Stimulated activated CD8-positive, alpha-beta memory T cell treated with anti-CD3 and anti-CD28 coated beads, Interleukin-2, amount 100 ng/mL, for 1 hour (primary cell): ENCODE results near the gene FEM1A.
A peak's percentile ranks its signal among the peaks of the same experiment; 100 is the strongest.
"Not testable (repeated sequence)": the region's sequence is repeated elsewhere in the genome, so short reads cannot be mapped to it uniquely, and the experiment has no call there.

Source experiments
- DNase-seq, 2 donors: peaks; one replicate each; pipeline ENCODE4 v3.0.0-alpha.2; 2020; ENCODE audit warnings: low read depth in 2 of 2

FEM1A gene

GRCh38 chr19:4774136-4774535 lies 17.4 kb upstream of the FEM1A start:
- no peak for DNase-seq

DNA sequence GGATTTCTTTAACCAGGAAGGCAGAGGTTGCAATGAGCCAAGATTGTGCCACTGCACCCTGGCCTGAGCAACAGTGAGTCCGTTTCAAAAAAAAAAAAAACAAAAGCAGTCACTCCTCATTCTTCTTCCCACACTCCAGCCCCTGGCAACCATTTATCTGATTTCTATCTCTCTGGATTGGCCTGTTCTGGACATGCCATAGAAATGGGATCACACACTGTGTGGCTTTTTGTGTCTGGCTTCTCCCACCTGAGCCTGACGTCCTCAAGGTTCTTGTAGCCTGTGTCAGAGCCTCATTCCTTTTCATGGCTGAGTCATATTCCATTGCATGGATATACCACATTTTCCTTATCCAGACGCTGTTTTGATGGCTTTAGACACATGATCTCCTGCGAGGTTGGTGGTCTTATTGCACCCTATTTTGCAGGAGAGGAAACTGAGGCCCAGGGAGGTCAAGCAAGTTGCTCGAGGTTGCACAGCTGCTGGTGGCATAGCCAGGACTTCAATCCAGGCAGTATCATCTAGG lies 15.8 kb upstream of the FEM1A start:
- DNase-seq = no peak

- no peak for DNase-seq
Observed at GRCh38 chr19:4776436-4777211, 14.9 kb upstream of the FEM1A start.

DNA sequence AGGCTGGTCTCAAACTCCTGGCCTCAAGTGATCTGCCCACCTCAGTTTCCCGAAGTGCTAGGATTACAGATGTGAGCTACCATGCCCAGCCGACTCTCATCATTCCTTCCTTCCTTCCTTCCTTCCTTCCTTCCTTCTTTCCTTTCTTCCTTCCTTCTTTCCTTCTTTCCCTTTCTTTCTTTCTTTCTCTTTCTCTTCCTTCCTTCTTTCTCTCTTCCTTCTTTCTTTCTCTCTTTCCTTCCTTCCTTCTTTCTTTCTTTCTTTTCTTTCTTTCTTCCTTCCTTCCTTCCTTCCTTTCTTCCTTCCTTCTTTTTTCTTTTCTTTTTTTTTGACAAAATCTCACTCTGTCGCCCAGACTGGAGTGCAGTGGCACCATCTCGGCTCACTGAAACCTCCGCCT lies 13.4 kb upstream of the FEM1A start:
- DNase-seq = not testable (repeated sequence)

DNA sequence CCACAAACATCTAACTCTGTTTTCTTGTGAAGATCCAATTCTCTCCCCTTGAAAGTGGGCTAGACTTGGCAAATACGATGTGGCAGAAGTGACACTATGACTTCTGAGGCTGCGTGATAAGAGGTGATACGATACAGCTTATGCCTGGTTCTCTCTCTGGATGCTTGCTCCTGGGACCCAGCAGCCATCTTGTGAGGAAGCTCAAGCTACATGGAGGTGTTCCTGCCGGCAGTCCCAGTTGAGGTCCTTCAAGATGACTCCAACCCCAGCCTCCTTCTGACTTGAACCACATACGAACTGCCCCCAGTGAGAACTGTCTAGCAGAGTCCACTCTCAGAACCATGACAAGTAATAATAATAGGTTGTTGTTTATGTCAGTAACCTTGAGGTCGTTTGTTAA lies 10.7 kb upstream of the FEM1A start:
- DNase-seq = no peak

DNA sequence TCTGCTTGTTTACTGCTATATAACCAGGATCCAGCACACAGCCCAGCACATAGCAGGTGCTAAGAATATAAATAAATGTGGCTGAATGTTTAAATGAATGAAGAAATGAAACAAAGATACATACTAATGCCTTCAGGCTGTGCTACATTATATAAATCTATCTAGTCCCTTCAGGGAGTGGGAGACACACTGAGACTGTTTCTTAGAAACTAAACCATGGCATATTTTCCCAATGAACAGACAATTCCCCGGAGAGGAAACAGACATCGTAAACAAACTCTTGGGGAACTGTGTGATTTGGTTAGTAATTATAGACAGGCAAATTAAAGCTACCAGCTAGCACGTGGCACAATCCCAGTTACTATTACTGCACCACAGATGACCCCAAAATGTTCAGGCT lies 9.7 kb upstream of the FEM1A start:
- DNase-seq = no peak

DNA sequence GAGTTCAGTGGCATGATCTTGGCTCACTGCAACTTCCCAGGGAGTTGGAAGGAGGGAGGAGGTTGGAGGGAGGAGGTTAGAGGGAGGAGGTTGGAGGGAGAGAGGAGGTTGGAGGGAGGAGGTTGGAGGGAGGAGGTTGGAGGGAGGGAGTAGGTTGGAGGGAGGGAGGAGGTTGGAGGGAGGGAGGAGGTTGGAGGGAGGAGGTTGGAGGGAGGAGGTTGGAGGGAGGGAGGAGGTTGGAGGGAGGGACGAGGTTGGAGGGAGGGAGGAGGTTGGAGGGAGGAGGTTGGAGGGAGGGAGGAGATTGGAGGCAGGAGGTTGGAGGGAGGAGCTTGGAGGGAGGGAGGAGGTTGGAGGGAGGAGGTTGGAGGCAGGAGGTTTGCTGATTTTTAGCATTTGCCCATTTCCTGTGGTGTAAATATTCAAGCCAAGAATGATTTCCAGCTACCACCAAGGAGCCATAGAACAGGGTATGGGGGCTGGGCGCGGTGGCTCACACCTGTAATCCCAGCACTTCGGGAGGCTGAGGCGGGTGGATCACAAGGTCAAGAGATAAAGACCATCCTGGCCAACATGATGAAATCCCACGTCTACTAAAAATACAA lies 5.0 kb upstream of the FEM1A start:
- DNase-seq = not testable (repeated sequence)

DNA sequence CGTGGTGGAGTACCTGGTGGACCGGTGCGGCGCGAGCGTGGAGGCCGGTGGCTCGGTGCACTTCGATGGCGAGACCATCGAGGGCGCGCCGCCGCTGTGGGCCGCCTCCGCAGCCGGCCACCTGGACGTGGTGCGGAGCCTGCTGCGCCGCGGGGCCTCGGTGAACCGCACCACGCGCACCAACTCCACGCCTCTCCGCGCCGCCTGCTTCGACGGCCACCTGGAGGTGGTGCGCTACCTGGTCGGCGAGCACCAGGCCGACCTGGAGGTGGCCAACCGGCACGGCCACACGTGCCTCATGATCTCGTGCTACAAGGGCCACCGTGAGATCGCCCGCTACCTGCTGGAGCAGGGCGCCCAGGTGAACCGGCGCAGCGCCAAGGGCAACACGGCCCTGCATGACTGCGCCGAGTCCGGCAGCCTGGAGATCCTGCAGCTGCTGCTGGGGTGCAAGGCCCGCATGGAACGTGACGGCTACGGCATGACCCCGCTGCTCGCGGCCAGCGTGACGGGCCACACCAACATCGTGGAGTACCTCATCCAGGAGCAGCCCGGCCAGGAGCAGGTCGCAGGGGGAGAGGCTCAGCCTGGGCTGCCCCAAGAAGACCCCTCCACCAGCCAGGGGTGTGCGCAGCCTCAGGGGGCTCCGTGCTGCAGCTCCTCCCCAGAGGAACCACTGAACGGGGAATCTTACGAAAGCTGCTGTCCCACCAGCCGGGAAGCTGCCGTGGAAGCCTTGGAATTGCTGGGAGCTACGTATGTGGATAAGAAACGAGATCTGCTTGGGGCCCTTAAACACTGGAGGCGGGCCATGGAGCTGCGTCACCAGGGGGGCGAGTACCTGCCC lies 708 bp downstream of the FEM1A start:
- DNase-seq = not testable (repeated sequence)

- not testable (repeated sequence) for DNase-seq
Observed at GRCh38 chr19:4792866-4793195, 1.3 kb downstream of the FEM1A start.

DNA sequence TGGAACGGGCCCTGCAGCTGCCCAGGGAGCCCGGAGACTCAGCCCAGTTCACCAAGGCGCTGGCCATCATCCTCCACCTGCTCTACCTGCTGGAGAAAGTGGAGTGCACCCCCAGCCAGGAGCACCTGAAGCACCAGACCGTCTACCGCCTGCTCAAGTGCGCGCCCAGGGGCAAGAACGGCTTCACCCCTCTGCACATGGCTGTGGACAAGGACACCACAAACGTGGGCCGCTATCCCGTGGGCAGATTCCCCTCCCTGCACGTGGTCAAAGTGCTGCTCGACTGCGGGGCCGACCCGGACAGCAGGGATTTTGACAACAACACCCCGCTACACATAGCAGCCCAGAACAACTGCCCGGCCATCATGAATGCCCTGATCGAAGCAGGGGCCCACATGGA lies 1.7 kb downstream of the FEM1A start:
- DNase-seq = not testable (repeated sequence)

GRCh38 chr19:4794971-4795370 lies 3.4 kb downstream of the FEM1A start:
- DNase-seq = no peak

DNA sequence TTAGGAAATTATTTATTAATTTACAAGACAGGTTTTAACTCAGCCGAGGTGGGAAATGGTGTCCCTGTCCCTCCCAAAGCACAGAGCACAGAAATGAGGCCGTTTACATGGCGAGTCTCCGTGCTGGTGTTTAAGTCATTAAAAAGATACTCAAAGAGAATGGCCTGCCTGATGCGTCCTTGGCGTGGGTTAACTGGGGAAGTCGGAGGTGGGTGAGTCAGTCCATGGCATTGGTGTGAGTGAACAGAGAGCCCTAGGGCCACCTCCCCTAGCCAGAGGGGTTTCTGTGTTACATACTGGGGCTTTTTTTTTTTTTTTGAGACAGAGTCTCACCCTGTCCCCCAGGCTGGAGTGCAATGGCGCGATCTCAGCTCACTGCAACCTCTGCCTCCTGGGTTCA lies 3.9 kb downstream of the FEM1A start:
- DNase-seq = no peak

- DNase-seq = no peak
Observed at GRCh38 chr19:4800591-4801081, 9.1 kb downstream of the FEM1A start.

DNA sequence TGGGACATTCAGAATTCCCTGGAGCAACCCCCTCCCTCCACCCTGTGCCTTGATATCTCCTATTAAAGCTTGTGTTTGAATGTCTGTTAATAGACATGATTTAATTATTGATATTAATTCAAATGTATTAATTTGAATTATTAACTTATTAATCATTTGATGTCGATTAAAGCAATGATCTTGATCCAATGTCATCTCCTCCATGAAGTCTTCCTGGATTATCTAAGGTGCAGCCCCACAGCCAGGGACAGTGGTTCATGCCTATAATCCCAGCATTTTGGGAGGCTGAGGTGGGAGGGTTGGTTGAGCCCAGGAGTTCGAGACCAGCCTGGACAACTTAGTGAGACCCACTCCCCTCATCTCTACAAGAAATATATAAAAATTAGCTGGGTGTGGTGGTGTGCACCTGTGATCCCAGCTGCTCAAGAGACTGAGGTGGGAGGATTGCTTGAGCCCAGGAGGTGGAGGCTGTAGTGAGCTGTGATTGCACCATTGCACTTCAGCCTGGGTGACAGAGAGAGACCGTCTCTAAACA lies 9.6 kb downstream of the FEM1A start:
- DNase-seq = no peak

DNA sequence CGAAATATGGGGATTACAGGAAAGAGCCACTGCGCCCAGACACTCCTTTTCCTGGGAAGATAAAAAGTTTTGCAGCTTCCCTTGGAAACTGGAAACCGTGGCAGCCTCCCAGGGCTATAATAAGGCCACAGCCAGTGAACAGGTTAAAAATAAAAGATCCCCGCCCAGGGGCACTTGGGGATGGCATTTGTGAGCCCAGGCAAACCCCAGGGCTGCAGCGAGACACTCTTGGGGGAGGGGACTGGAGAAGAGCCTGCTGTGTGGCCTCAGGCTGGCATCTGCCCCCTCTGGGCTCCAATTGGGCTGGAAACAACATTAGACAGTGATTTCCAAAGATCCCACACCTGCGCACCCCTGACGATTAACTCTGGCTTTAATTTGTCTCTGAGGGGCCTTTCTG lies 11.2 kb downstream of the FEM1A start:
- DNase-seq = no peak

GRCh38 chr19:4803736-4804695 lies 12.5 kb downstream of the FEM1A start:
- peak in 1 of 2 donors; percentile 40 for DNase-seq

GRCh38 chr19:4805140-4805539 lies 13.6 kb downstream of the FEM1A start:
- not testable (repeated sequence) for DNase-seq

GRCh38 chr19:4806384-4806783 lies 14.8 kb downstream of the FEM1A start:
- no peak for DNase-seq

DNA sequence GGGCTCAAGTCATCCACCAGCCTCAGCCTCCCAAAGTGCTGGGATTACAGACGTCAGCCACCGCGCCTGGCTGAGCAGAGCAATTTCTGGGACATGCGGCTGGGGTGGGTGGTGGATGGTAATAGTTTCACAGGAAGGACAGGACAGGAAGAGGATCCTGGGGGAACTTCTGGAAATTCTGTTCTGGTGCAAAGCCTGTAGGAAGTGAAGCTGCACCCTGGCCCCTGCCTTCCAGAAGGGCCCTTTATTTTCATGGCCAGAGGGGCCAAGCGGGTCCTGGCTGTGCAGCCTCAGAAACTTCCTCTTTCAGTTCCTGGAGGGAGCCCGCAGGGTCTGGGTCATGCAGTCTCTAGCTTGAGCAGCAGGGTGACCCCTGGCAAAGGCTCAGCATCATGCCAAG lies 15.7 kb downstream of the FEM1A start:
- no peak for DNase-seq

DNA sequence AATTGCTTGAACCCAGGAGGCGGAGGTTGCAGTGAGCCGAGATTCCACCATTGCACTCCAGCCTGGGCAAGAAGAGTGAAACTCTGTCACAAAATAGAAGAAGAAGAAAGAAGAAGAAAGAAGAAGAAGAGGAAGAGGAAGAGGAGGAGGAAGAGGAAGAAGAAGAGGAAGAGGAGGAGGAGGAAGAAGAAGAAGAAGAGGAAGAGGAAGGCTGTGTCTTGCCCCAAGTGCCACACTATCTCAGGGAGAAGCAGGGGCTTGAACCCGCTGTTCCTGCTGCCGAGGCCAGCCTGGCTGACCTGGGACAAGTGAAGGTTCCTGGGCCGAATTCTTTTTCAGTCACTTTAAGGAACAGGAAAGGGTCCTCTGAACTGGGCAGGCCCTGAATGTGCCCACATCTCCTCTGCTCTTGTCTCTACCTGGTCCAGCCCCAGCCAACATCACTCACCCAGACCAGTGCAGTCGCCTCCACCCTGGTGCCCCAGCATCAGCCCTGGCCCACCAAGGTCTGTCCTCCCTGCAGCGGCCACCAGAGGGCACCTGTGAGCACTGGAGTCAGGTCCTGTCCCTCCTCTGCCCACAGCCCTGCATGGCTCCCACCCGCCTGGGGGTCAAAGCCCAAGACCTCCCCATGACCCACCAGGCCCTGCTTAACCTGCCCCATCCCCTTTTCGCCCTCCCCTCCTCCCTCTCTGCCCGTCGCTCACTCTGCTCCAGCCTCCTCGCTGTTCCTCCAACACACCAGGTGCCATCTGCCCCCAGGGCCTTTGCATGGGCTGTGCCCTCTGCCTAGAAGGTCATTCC lies 20.0 kb downstream of the FEM1A start:
- DNase-seq = peak; percentile 75 to 79
